COR-L47 (cell line): ENCODE data around the gene PITX2.
"Not testable (repeated sequence)": the region's sequence is repeated elsewhere in the genome, so short reads cannot be mapped to it uniquely, and the experiment has no call there.

ENCODE experiments used
- DNase-seq: peaks from one replicate; lab custom pipeline; 2025; lab: John Stamatoyannopoulos, UW

The PITX2 gene

GRCh38 chr4:110610940-110611831, 11.7 kb downstream of the PITX2 start:
- no peak for DNase-seq

- DNase-seq: no peak
These were observed 12.3 kb downstream of the PITX2 start for GRCh38 chr4:110610620-110610939.

GRCh38 chr4:110609044-110609750, 13.7 kb downstream of the PITX2 start:
- no peak for DNase-seq

GRCh38 chr4:110605077-110605476, 17.8 kb downstream of the PITX2 start:
- no peak for DNase-seq

- DNase-seq: no peak
These were observed 20.8 kb downstream of the PITX2 start for GRCh38 chr4:110602061-110602460.

GRCh38 chr4:110597582-110597981, 25.3 kb downstream of the PITX2 start:
- DNase-seq: no peak

- no peak for DNase-seq
These were observed 26.4 kb downstream of the PITX2 start for GRCh38 chr4:110596431-110596830.

GRCh38 chr4:110595583-110595982, 27.3 kb downstream of the PITX2 start:
- DNase-seq: no peak

GRCh38 chr4:110589297-110589696, 33.6 kb downstream of the PITX2 start:
- DNase-seq: no peak

GRCh38 chr4:110587666-110588285, 35.1 kb downstream of the PITX2 start:
- DNase-seq: no peak

GRCh38 chr4:110586131-110586850, 36.6 kb downstream of the PITX2 start:
- DNase-seq: peak; percentile 3

- DNase-seq: not testable (repeated sequence)
These were observed 46.2 kb downstream of the PITX2 start for GRCh38 chr4:110576696-110577095.
